Gastrocnemius medialis (tissue), 4 donors: ENCODE results near the gene BRIP1. TPM values are rescaled to one million over a fixed set of nuclear protein-coding genes. Genes with fewer than 3 reads are reported as not detected.

ENCODE experiments used
- ATAC-seq, 2 donors: fragments of 150-250 bp; one replicate each; pipeline ENCODE4 v1.9.1; 2016
- DNase-seq, 2 donors: peaks; one replicate each; pipeline ENCODE4 v3.0.0-alpha.2; 2019
- H3K27ac ChIP-seq, 4 donors: fragments of 200-600 bp; sonication (generic); 1 replicate in 1 of 4; 2 replicates in 3 of 4; pipeline ENCODE4 v1.5.1; 2016 to 2018; ENCODE audit warnings: mild to moderate bottlenecking in 2 of 4, moderate library complexity in 1 of 4
- H3K27me3 ChIP-seq, 3 donors: fragments of 200-600 bp; sonication (generic) in 2 of 3; 1 replicate in 1 of 3; 2 replicates in 2 of 3; pipeline versions ENCODE4 v1.5.1 to v1.6.0; 2016 to 2019; ENCODE audit warnings: mild to moderate bottlenecking in 1 of 3, moderate library complexity in 1 of 3
- H3K36me3 ChIP-seq, 2 donors: fragments of 200-600 bp; sonication (generic) in 1 of 2; one replicate each; pipeline ENCODE4 v1.5.1; 2017 to 2018
- H3K4me1 ChIP-seq, 2 donors: fragments of 200-600 bp; sonication (generic) in 1 of 2; one replicate each; pipeline ENCODE4 v1.5.1; 2016 to 2017; ENCODE audit warnings: mild to moderate bottlenecking in 2 of 2
- H3K4me3 ChIP-seq, 4 donors: fragments of 200-600 bp; sonication (generic) in 3 of 4; 1 replicate in 1 of 4; 2 replicates in 3 of 4; pipeline ENCODE4 v1.5.1; 2016 to 2019; ENCODE audit warnings: mild to moderate bottlenecking in 2 of 4
- H3K9me3 ChIP-seq, 3 donors: fragments of 200-600 bp; sonication (generic) in 2 of 3; 1 replicate in 1 of 3; 2 replicates in 2 of 3; pipeline ENCODE4 v1.5.1; 2016 to 2019
- CTCF ChIP-seq, 5 experiments: fragments of 450-650 bp in 3 of 5; fragments of 200-600 bp in 2 of 5; sonication (generic) in 2 of 5; IDR thresholded peaks in 4 of 5; conservative IDR thresholded peaks in 1 of 5; 1 replicate in 4 of 5; 2 replicates in 1 of 5; pipeline ENCODE4 v1.5.1; 2016 to 2019; ENCODE audit warnings: antibody characterized with exemption in 5 of 5, mild to moderate bottlenecking in 3 of 5, moderate library complexity in 3 of 5
- POLR2A ChIP-seq, 2 donors: fragments of 450-650 bp; IDR thresholded peaks; one replicate each; pipeline ENCODE4 v1.6.1; 2017; ENCODE audit warnings: antibody characterized with exemption in 2 of 2, mild to moderate bottlenecking in 2 of 2, moderate library complexity in 2 of 2
- in situ Hi-C, 4 donors: fragments of 200-750 bp; cut with MboI; loops; one replicate each; pipeline versions ENCODE4 v1.15.0 to v1.8.0; 2017; ENCODE audit warnings: low sequenced_read_pairs in 4 of 4
- intact Hi-C: fragments of 100-400 bp; cut with DNase I; formaldehyde crosslinking; loops from one replicate; pipeline ENCODE4 v1.15.1; 2023; ENCODE audit warnings: low total_unique reads
- total RNA-seq, 4 donors: library from RNA; depleted of rRNA; stranded (reverse); fragments of >200 nt; gene quantifications; one replicate each; pipeline versions ENCODE4 v1.1.0 to v1.2.3, GENCODE V29; 2016

Gene BRIP1
- total RNA-seq, 4 donors from 2014 or later: 0.09 to 0.13 TPM; not detected in 2

GRCh38 chr17:61648587-61648986 lies 214.7 kb downstream of the BRIP1 start:
- no peak for ATAC-seq
- TF ChIP-seq POLR2A (IDR thresholded peaks at IDR 0.05) (no peak), CTCF (IDR thresholded peaks at IDR 0.05 in 4 of 5, conservative IDR thresholded peaks at IDR 0.05 in 1 of 5) (no peak)
- peaks cover 0 to 3% (median 0%) of the 10 kb centered on the region in 3 donors for H3K27me3 ChIP-seq
- no peak overlapping the region for H3K4me3 ChIP-seq
- H3K4me1 ChIP-seq: no peaks in the 10 kb centered on the region
- in situ Hi-C loops: no loop called here
- no peak overlapping the region for H3K27ac ChIP-seq
- no peak for DNase-seq
- intact Hi-C loops: no loop called here
- no peaks in the 10 kb centered on the region for H3K9me3 ChIP-seq
- no peaks in the 10 kb centered on the region for H3K36me3 ChIP-seq

- H3K9me3 ChIP-seq: no peaks in the 10 kb centered on the region
- H3K4me3 ChIP-seq: no peak overlapping the region
- TF ChIP-seq CTCF (IDR thresholded peaks at IDR 0.05 in 4 of 5, conservative IDR thresholded peaks at IDR 0.05 in 1 of 5): no peak
- no peak for TF ChIP-seq POLR2A (IDR thresholded peaks at IDR 0.05)
- intact Hi-C loops: no loop called here
- no peaks in the 10 kb centered on the region for H3K36me3 ChIP-seq
- peaks cover 0 to 3% (median 0%) of the 10 kb centered on the region in 3 donors for H3K27me3 ChIP-seq
- in situ Hi-C loops: no loop called here
- ATAC-seq (no peak), DNase-seq (no peak)
- no peak overlapping the region for H3K27ac ChIP-seq
- no peaks in the 10 kb centered on the region for H3K4me1 ChIP-seq
These were observed 216.3 kb downstream of the BRIP1 start for GRCh38 chr17:61647047-61647446.

- ATAC-seq (no peak), DNase-seq (no peak)
- intact Hi-C loops (no loop called here), in situ Hi-C loops (no loop called here)
- H3K4me1 ChIP-seq: no peaks in the 10 kb centered on the region
- H3K27me3 ChIP-seq: peaks cover 0 to under 1% (median 0%) of the 10 kb centered on the region in 3 donors
- H3K9me3 ChIP-seq: no peaks in the 10 kb centered on the region
- H3K27ac ChIP-seq: no peak overlapping the region
- TF ChIP-seq CTCF (IDR thresholded peaks at IDR 0.05 in 4 of 5, conservative IDR thresholded peaks at IDR 0.05 in 1 of 5) (no peak), POLR2A (IDR thresholded peaks at IDR 0.05) (no peak)
- H3K4me3 ChIP-seq: no peak overlapping the region
- H3K36me3 ChIP-seq: no peaks in the 10 kb centered on the region
These were observed 216.8 kb downstream of the BRIP1 start for GRCh38 chr17:61646482-61646881.

GRCh38 chr17:61645920-61646319 lies 217.4 kb downstream of the BRIP1 start:
- Histone ChIP-seq H3K9me3 (no peaks in the 10 kb centered on the region), H3K36me3 (no peaks in the 10 kb centered on the region), H3K27me3 (no peaks in the 10 kb centered on the region), H3K4me1 (no peaks in the 10 kb centered on the region), H3K4me3 (no peak overlapping the region), H3K27ac (no peak overlapping the region)
- DNase-seq (no peak), ATAC-seq (no peak)
- intact Hi-C loops (no loop called here), in situ Hi-C loops (no loop called here)
- no peak for TF ChIP-seq POLR2A (IDR thresholded peaks at IDR 0.05)
- TF ChIP-seq CTCF (IDR thresholded peaks at IDR 0.05 in 4 of 5, conservative IDR thresholded peaks at IDR 0.05 in 1 of 5): no peak
